H1 (cell line): ENCODE results near the gene MGME1. TPM values are rescaled to one million over a fixed set of nuclear protein-coding genes. Genes with fewer than 3 reads are reported as not detected.

Source experiments
- KDM5A ChIP-seq: fragments of 200-600 bp; IDR thresholded peaks from 2 replicates; pipeline ENCODE4 v1.7.1; 2012; ENCODE audit warnings: mild to moderate bottlenecking, low read length, inconsistent platforms, mixed read lengths
- TEAD4 ChIP-seq: IDR thresholded peaks from 2 replicates; pipeline ENCODE4 v1.6.1; 2012; ENCODE audit warnings: low read depth, low read length, inconsistent platforms, mixed read lengths
- polyA plus RNA-seq, 7 experiments: library from polyadenylated mRNA; depleted of rRNA in 3 of 7; stranded (reverse) in 5 of 7; unstranded in 2 of 7; fragments of >200 nt in 5 of 7; fragments of 200-250 nt in 2 of 7; gene quantifications; 1 replicate in 5 of 7; 2 replicates in 1 of 7; 4 replicates in 1 of 7; pipeline versions ENCODE4 v1.2.1 to v1.2.3, GENCODE V29; 2011 to 2013; ENCODE audit warnings: missing spikeins in 2 of 7, mixed read lengths in 2 of 7
- total RNA-seq: library from RNA; stranded (reverse); fragmentation: NEBNext Ultra II Directional; extraction: Animal tissue kit (Norgen Biotek cat#: 25700); gene quantifications from 2 replicates; pipeline ENCODE4 v1.2.1, GENCODE V29; 2021

The MGME1 gene
- total and polyA plus RNA-seq, 2 of the 8 experiments (the other 6 are each of a cell fraction or from before 2014, with no cell fraction given), result 27.7 to 59.0 TPM

- TF ChIP-seq KDM5A, result no peak
- no peak for TF ChIP-seq TEAD4
Observed at GRCh38 chr20:17998446-17998845, 29.6 kb downstream of the MGME1 start (continued).
